ENCODE results near the gene PRKN.

PRKN gene

DNA sequence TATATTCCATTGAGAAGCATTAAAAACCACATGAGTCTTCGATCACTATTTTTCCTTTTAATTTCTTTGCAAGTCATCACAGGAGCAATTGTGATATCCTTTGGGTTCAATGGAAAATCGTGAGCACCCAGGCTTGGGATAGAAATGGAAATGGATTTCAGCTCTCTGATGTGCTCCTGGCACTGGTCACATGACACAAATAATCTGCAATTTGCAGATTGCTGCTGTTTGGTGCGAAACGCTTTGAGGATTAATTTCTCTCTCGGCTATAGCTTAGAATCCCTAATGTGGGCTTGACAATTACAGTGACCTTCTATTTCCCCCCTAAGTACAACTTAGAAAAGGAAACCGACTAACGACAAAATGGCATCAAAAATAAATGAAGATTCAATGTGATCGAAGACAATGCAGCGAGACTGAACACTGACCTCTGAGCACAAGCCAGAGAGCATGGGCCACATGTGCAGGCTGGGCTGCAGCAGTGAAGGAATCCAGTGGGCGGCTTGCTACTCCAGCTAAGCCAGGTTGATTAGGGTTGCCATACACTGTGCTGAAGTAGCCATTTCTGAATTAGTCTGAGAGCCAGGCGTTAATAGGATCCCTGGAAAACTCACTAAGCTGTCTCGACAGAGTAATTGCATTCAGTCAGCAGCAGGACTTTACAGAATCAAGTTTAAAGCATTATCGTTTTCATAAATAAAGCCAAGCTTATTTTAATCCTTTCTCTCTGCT is 1151.9 kb downstream of the PRKN start:
- Histone ChIP-seq H3K9me3 (ENCODE audit: control insufficient read depth, low read length) (no peaks in the 10 kb centered on the region), H3K27ac (ENCODE audit: insufficient read depth, low read length, poor library complexity, severe bottlenecking) (no peak overlapping the region), H3K4me1 (ENCODE audit: control insufficient read depth, insufficient read depth, low read length, poor library complexity, severe bottlenecking) (no peaks in the 10 kb centered on the region), H3K27me3 (replicated peaks; ENCODE audit: control insufficient read depth, insufficient read depth, low read length, poor library complexity, severe bottlenecking) (no peaks in the 10 kb centered on the region), H3K36me3 (ENCODE audit: control insufficient read depth, insufficient read depth, low read length) (no peaks in the 10 kb centered on the region), H3K4me3 (ENCODE audit: insufficient read depth, low read depth, low read length, poor library complexity, severe bottlenecking) (no peak overlapping the region)
- no peak for DNase-seq

DNA sequence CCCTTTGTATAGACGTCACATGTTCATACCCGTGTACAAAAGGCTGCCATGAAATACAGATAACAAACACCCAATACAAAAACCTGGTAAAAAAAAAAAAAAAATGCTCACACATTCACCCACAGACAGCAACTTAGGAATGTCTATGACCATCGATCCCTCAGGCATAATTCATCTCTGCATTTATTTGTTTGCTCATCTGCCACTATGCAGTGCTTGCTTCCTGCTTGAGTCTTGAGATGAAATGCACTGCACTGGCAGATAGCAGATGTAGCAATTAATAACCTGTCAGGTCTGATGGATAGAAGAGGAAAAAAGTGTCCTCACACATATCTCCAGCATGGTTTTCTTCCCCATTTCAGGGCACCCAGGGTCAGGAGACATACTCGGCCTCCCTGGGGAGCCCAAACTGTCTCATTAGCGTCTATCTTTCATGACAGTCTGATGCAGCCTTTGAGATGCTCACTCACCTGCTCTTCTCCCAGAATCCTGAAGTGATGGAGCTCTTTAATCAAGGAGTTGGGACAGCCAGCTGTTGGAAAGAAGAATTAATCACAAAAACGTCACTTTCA is 1158.6 kb downstream of the PRKN start:
- no peaks in the 10 kb centered on the region for H3K4me1 ChIP-seq (ENCODE audit: control insufficient read depth, insufficient read depth, low read length, poor library complexity, severe bottlenecking)
- H3K9me3 ChIP-seq (ENCODE audit: control insufficient read depth, low read length), result no peaks in the 10 kb centered on the region
- no peak overlapping the region for H3K4me3 ChIP-seq (ENCODE audit: insufficient read depth, low read depth, low read length, poor library complexity, severe bottlenecking)
- no peaks in the 10 kb centered on the region for H3K27me3 ChIP-seq (replicated peaks; ENCODE audit: control insufficient read depth, insufficient read depth, low read length, poor library complexity, severe bottlenecking)
- DNase-seq, result no peak
- no peak overlapping the region for H3K27ac ChIP-seq (ENCODE audit: insufficient read depth, low read length, poor library complexity, severe bottlenecking)
- H3K36me3 ChIP-seq (ENCODE audit: control insufficient read depth, insufficient read depth, low read length), result no peaks in the 10 kb centered on the region

DNA sequence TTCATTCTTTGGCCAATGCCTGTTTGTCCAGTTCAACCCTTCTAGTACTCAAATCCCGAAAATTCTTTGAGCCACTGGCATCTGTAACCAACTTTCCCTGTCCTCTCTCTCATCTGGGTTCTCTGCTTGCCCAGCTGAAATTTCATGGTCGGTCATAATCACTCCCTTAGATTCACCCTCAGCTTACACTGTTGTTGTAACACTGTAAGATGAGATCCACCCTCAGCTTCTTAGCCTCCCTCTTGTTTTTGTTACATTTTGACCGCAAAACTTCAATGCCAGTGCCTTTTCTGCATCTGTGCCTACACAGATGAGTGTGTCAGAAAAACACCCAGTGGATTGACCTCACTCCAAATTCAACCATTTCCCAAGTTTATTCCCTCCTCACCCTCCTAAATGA is 1162.6 kb downstream of the PRKN start:
- no peak for DNase-seq
- Histone ChIP-seq H3K4me1 (ENCODE audit: control insufficient read depth, insufficient read depth, low read length, poor library complexity, severe bottlenecking) (no peaks in the 10 kb centered on the region), H3K9me3 (ENCODE audit: control insufficient read depth, low read length) (no peaks in the 10 kb centered on the region), H3K27ac (ENCODE audit: insufficient read depth, low read length, poor library complexity, severe bottlenecking) (no peak overlapping the region), H3K4me3 (ENCODE audit: insufficient read depth, low read depth, low read length, poor library complexity, severe bottlenecking) (no peak overlapping the region), H3K36me3 (ENCODE audit: control insufficient read depth, insufficient read depth, low read length) (no peaks in the 10 kb centered on the region), H3K27me3 (replicated peaks; ENCODE audit: control insufficient read depth, insufficient read depth, low read length, poor library complexity, severe bottlenecking) (no peaks in the 10 kb centered on the region)

DNA sequence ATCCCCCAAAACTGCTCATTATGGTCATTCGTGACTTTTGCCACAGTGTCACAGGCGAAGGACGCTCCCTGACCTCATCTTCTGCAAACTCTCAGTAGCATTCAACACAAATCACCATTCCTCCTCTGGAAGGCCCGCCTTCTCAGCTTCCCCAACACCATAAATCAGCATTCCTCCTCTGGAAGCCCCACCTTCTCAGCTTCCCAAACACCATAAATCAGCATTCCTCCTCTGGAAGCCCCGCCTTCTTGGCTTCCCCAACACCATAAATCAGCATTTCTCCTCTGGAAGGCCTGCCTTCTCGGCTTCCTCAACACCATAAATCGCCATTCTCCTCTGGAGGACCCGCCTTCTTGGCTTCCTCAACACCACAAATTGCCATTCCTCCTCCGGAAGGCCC is 1165.7 kb downstream of the PRKN start:
- Histone ChIP-seq H3K36me3 (ENCODE audit: control insufficient read depth, insufficient read depth, low read length) (no peaks in the 10 kb centered on the region), H3K27ac (ENCODE audit: insufficient read depth, low read length, poor library complexity, severe bottlenecking) (no peak overlapping the region), H3K9me3 (ENCODE audit: control insufficient read depth, low read length) (no peaks in the 10 kb centered on the region), H3K4me3 (ENCODE audit: insufficient read depth, low read depth, low read length, poor library complexity, severe bottlenecking) (no peak overlapping the region), H3K4me1 (ENCODE audit: control insufficient read depth, insufficient read depth, low read length, poor library complexity, severe bottlenecking) (no peaks in the 10 kb centered on the region), H3K27me3 (replicated peaks; ENCODE audit: control insufficient read depth, insufficient read depth, low read length, poor library complexity, severe bottlenecking) (no peaks in the 10 kb centered on the region)
- DNase-seq, result no peak

DNA sequence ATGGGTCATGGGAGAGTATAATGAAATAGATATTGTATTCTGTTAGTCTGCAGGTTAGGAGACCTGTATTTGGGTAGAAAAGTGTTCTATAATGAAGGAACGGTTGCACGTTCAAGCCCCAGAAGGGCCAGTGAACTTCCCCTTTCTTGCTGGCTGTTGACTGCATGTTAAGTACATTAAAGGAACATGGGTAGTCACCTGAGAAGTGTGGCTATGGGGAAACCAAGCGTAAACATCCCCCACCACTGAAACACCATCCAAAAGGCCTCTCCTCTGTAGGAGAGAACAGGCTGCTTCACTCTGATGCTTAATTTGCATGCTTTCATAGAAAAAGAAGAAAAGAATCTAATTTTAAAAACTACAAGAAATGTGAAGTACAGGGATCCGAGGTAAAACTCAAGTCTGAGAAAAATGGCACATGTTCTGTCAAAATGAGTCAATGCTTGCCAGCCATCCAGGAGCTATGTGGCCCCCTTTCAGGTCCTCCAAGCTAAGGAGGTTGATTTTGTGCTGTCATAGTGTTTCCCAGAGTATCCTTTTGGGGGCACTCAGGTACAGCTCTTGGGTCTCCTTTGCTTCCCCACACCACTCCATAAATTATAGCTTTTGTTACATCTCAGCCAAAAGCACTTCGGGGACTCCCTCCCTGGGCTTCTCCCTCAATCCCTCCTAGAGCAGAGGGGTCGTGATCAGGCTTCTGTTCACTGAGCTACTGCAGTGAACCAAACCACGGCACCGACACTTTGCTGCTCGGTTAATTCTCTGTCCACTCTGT is 1170.0 kb downstream of the PRKN start:
- Histone ChIP-seq H3K27me3 (replicated peaks; ENCODE audit: control insufficient read depth, insufficient read depth, low read length, poor library complexity, severe bottlenecking) (no peaks in the 10 kb centered on the region), H3K27ac (ENCODE audit: insufficient read depth, low read length, poor library complexity, severe bottlenecking) (no peak overlapping the region), H3K4me1 (ENCODE audit: control insufficient read depth, insufficient read depth, low read length, poor library complexity, severe bottlenecking) (no peaks in the 10 kb centered on the region), H3K4me3 (ENCODE audit: insufficient read depth, low read depth, low read length, poor library complexity, severe bottlenecking) (no peak overlapping the region), H3K9me3 (ENCODE audit: control insufficient read depth, low read length) (no peaks in the 10 kb centered on the region), H3K36me3 (ENCODE audit: control insufficient read depth, insufficient read depth, low read length) (no peaks in the 10 kb centered on the region)
- no peak for DNase-seq

DNA sequence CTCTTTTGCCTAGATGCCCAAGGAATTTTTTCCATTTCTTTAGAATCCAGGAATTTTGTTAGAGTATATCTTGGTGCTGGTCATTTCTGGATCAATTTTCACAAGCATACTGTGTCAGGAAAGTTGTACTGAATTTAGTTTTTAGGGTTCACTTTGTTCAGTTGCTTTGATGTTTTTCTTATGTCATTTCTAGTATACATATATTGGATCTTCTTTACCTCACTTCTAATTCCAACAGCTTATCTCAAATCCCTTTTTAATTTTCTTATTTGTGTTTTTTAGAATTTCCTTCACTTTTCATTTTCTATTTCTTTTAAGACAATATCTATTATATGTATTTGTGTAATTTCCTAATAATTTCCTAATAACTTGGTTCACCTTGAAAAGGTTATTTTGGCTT is 1172.7 kb downstream of the PRKN start:
- Histone ChIP-seq H3K36me3 (ENCODE audit: control insufficient read depth, insufficient read depth, low read length) (no peaks in the 10 kb centered on the region), H3K27me3 (replicated peaks; ENCODE audit: control insufficient read depth, insufficient read depth, low read length, poor library complexity, severe bottlenecking) (no peaks in the 10 kb centered on the region), H3K4me3 (ENCODE audit: insufficient read depth, low read depth, low read length, poor library complexity, severe bottlenecking) (no peak overlapping the region), H3K9me3 (ENCODE audit: control insufficient read depth, low read length) (no peaks in the 10 kb centered on the region), H3K27ac (ENCODE audit: insufficient read depth, low read length, poor library complexity, severe bottlenecking) (no peak overlapping the region), H3K4me1 (ENCODE audit: control insufficient read depth, insufficient read depth, low read length, poor library complexity, severe bottlenecking) (no peaks in the 10 kb centered on the region)
- no peak for DNase-seq

DNA sequence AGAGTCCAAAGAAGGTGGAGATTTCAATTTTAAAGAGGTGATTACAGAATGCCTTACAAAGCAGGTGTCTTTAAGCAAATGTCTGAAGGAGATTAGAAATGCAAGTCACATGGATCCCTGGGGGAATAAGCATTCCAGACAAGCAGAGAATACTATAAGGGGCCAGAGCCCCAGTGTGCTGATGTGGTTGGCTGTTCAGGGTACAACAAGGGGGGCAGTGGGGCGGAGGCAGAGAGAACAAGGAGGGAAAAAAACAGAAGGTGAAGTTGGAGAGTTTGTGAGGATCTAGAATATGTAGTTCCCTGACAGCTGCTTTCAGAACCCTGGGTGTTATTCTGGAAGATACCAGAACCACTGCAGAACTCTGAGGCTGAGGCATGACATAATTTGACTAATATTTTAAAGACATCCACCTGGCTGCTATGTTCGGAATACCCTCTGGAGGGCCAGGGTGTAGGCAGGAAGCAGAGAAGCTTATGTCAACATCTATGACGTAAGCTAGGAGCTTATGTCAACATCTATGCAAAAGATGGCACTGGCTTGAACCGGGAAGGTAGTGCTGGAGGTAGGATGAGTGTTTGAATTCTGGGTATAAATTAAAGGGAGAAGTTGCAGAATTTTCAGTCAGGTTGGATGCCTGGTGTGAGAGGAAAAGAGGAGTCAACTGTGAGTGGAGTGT is 1177.5 kb downstream of the PRKN start:
- DNase-seq, result no peak
- no peaks in the 10 kb centered on the region for H3K9me3 ChIP-seq (ENCODE audit: control insufficient read depth, low read length)
- no peaks in the 10 kb centered on the region for H3K36me3 ChIP-seq (ENCODE audit: control insufficient read depth, insufficient read depth, low read length)
- no peak overlapping the region for H3K27ac ChIP-seq (ENCODE audit: insufficient read depth, low read length, poor library complexity, severe bottlenecking)
- no peaks in the 10 kb centered on the region for H3K4me1 ChIP-seq (ENCODE audit: control insufficient read depth, insufficient read depth, low read length, poor library complexity, severe bottlenecking)
- H3K27me3 ChIP-seq (replicated peaks; ENCODE audit: control insufficient read depth, insufficient read depth, low read length, poor library complexity, severe bottlenecking), result no peaks in the 10 kb centered on the region
- H3K4me3 ChIP-seq (ENCODE audit: insufficient read depth, low read depth, low read length, poor library complexity, severe bottlenecking), result no peak overlapping the region

DNA sequence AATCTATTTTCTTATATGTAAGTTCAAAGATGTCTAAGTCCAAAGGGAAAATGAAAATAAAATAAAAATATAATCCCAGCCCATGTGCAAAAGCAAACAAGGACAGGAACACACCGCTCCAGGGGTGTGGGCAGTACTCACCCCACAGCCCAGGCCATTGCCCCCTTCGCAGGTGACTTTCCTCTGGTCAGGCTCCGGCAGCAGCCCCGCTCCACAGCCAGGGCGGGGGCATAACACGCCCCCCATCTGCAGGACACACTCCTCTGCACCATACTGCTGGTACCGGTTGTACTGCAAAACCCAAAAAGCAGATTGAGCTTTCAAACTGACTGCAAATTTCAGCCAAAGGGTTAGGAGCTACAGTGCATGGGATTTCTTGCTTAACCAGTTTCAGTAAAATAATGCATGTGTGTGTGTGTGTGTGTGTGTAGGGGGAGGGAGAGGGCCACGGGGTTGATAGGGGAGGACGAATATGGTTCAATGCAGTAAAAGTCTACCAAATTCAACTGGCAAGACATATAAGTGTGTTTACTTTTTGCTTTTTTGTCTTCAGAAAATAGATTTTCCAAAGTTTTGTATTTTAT is 1178.8 kb downstream of the PRKN start:
- Histone ChIP-seq H3K27ac (ENCODE audit: insufficient read depth, low read length, poor library complexity, severe bottlenecking) (no peak overlapping the region), H3K36me3 (ENCODE audit: control insufficient read depth, insufficient read depth, low read length) (no peaks in the 10 kb centered on the region), H3K4me1 (ENCODE audit: control insufficient read depth, insufficient read depth, low read length, poor library complexity, severe bottlenecking) (no peaks in the 10 kb centered on the region), H3K4me3 (ENCODE audit: insufficient read depth, low read depth, low read length, poor library complexity, severe bottlenecking) (no peak overlapping the region), H3K9me3 (ENCODE audit: control insufficient read depth, low read length) (no peaks in the 10 kb centered on the region), H3K27me3 (replicated peaks; ENCODE audit: control insufficient read depth, insufficient read depth, low read length, poor library complexity, severe bottlenecking) (no peaks in the 10 kb centered on the region)
- no peak for DNase-seq

DNA sequence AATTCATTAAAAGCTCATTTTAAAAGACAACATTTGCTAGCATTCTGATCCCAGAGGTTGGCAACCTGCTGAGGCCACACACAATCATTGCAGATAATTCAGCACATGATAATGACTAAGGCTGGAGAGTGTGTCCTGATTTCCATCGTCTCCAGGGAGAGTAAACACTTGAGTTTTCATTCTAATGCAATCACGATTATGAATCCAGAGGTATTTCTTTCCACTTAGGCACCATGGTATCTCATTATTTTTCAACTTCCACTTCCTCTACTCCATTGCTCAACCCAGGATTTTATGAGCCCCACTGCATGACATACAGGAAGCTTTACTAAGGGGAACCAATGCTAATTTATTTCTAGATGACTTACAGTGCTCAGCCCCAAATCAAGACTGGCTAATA is 1179.9 kb downstream of the PRKN start:
- H3K27ac ChIP-seq (ENCODE audit: insufficient read depth, low read length, poor library complexity, severe bottlenecking), result no peak overlapping the region
- H3K9me3 ChIP-seq (ENCODE audit: control insufficient read depth, low read length), result no peaks in the 10 kb centered on the region
- H3K4me3 ChIP-seq (ENCODE audit: insufficient read depth, low read depth, low read length, poor library complexity, severe bottlenecking), result no peak overlapping the region
- H3K27me3 ChIP-seq (replicated peaks; ENCODE audit: control insufficient read depth, insufficient read depth, low read length, poor library complexity, severe bottlenecking), result no peaks in the 10 kb centered on the region
- no peaks in the 10 kb centered on the region for H3K4me1 ChIP-seq (ENCODE audit: control insufficient read depth, insufficient read depth, low read length, poor library complexity, severe bottlenecking)
- no peak for DNase-seq
- H3K36me3 ChIP-seq (ENCODE audit: control insufficient read depth, insufficient read depth, low read length), result no peaks in the 10 kb centered on the region

Measured in effector memory CD4-positive, alpha-beta T cell (primary cell).